ENCODE data around the gene HS6ST1.
"Not testable (repeated sequence)": the region's sequence is repeated elsewhere in the genome, so short reads cannot be mapped to it uniquely, and the experiment has no call there.

HS6ST1 gene

GRCh38 chr2:128321784-128322714, 3.4 kb upstream of the HS6ST1 start:
- DNase-seq: peak; percentile 72

- no peak for DNase-seq
Measured at GRCh38 chr2:128320906-128321771, 2.5 kb upstream of the HS6ST1 start.

GRCh38 chr2:128320192-128320905, 1.7 kb upstream of the HS6ST1 start:
- DNase-seq: no peak

- no peak for DNase-seq
Measured at GRCh38 chr2:128319631-128320191, 1.0 kb upstream of the HS6ST1 start.

GRCh38 chr2:128318245-128318644, 423 bp downstream of the HS6ST1 start:
- DNase-seq: not testable (repeated sequence)

- DNase-seq: not testable (repeated sequence)
Measured at GRCh38 chr2:128317899-128318225, 806 bp downstream of the HS6ST1 start.

- no peak for DNase-seq
Measured at GRCh38 chr2:128317181-128317898, 1.3 kb downstream of the HS6ST1 start.

- DNase-seq: no peak
Measured at GRCh38 chr2:128316777-128317180, 1.9 kb downstream of the HS6ST1 start.

- peak; percentile 3 for DNase-seq
Measured at GRCh38 chr2:128315829-128316776, 2.6 kb downstream of the HS6ST1 start.

GRCh38 chr2:128315122-128315828, 3.4 kb downstream of the HS6ST1 start:
- DNase-seq: no peak

GRCh38 chr2:128314348-128315121, 4.1 kb downstream of the HS6ST1 start:
- DNase-seq: peak; percentile 2

- DNase-seq: no peak
Measured at GRCh38 chr2:128313931-128314347, 4.7 kb downstream of the HS6ST1 start.

GRCh38 chr2:128313091-128313836, 5.4 kb downstream of the HS6ST1 start:
- DNase-seq: peak; percentile 2

GRCh38 chr2:128312411-128312810, 6.3 kb downstream of the HS6ST1 start:
- peak; percentile 1 for DNase-seq

- DNase-seq: peak; percentile 2
Measured at GRCh38 chr2:128311755-128312341, 6.8 kb downstream of the HS6ST1 start.

GRCh38 chr2:128311216-128311754, 7.4 kb downstream of the HS6ST1 start:
- DNase-seq: peak; percentile 1

GRCh38 chr2:128310761-128311160, 7.9 kb downstream of the HS6ST1 start:
- DNase-seq: no peak

Data from activated gamma-delta T cell treated with Interleukin-2 at 50 U/mL for 16 hours (primary cell).